Uterus (tissue), 4 donors: ENCODE data around the gene STXBP1. TPM values are rescaled to one million over a fixed set of nuclear protein-coding genes. Genes with fewer than 3 reads are reported as not detected.
A peak's percentile ranks its signal among the peaks of the same experiment; 100 is the strongest.

Experiments used
- DNase-seq, 2 donors: peaks; one replicate each; pipeline ENCODE4 v3.0.0-alpha.2; 2019 to 2020
- H3K27ac ChIP-seq, 2 donors: fragments of 200-600 bp; sonication (generic); 1 replicate in 1 of 2; 2 replicates in 1 of 2; pipeline ENCODE4 v1.5.1; 2016 to 2018
- H3K27me3 ChIP-seq, 2 donors: fragments of 200-600 bp; sonication (generic); one replicate each; pipeline ENCODE4 v1.5.1; 2018 to 2019; ENCODE audit warnings: control low read depth in 1 of 2
- H3K36me3 ChIP-seq, 2 donors: fragments of 200-600 bp; sonication (generic); one replicate each; pipeline ENCODE4 v1.5.1; 2019; ENCODE audit warnings: control low read depth in 1 of 2
- H3K4me1 ChIP-seq, 2 donors: fragments of 200-600 bp; sonication (generic); one replicate each; pipeline ENCODE4 v1.5.1; 2018 to 2019; ENCODE audit warnings: control low read depth in 1 of 2
- H3K4me3 ChIP-seq, 2 donors: fragments of 200-600 bp; sonication (generic); 1 replicate in 1 of 2; 2 replicates in 1 of 2; pipeline ENCODE4 v1.5.1; 2018 to 2019; ENCODE audit warnings: mild to moderate bottlenecking in 1 of 2
- H3K9me3 ChIP-seq, 2 donors: fragments of 200-600 bp; sonication (generic); one replicate each; pipeline ENCODE4 v1.5.1; 2019; ENCODE audit warnings: control low read depth in 1 of 2
- CTCF ChIP-seq, 4 experiments: fragments of 200-600 bp in 2 of 4; fragments of 450-650 bp in 2 of 4; sonication (generic) in 2 of 4; IDR thresholded peaks; one replicate each; pipeline ENCODE4 v1.5.1; 2016 to 2019; ENCODE audit warnings: antibody characterized with exemption in 4 of 4, mild to moderate bottlenecking in 2 of 4, moderate library complexity in 1 of 4
- POLR2A ChIP-seq, 2 donors: fragments of 450-650 bp; IDR thresholded peaks; one replicate each; pipeline ENCODE4 v1.6.1; 2016; ENCODE audit warnings: antibody characterized with exemption in 2 of 2, mild to moderate bottlenecking in 1 of 2, moderate library complexity in 1 of 2
- intact Hi-C: fragments of 100-400 bp; cut with DNase I; formaldehyde crosslinking; loops from one replicate; pipeline ENCODE4 v1.15.1; 2023; ENCODE audit warnings: low total_unique reads
- total RNA-seq, 4 donors: library from RNA; depleted of rRNA in 3 of 4; stranded (reverse); fragments of >200 nt in 3 of 4; gene quantifications; one replicate each; pipeline versions ENCODE4 v1.1.0 to v1.2.4, GENCODE V29; 2014 to 2023
- donor health status: DM: yes; HTN: yes; CAD: no.

The STXBP1 gene
- 100 to 1,000 TPM in 2 of 4 donors, 10 to 100 TPM in 2; 46.6 to 147 (median 99.5) TPM for total RNA-seq

GRCh38 chr9:127611899-127612790, at the start of gene STXBP1:
STXBP1 (plus strand) TSS chr9:127612277; CDS start chr9:127612404, 127 bp downstream.
- intact Hi-C loops = no loop called here
- Histone ChIP-seq H3K36me3 (no peaks in the 10 kb centered on the region), H3K27ac (peak within 1 kb of the TSS; percentile 97 to 98), H3K4me1 (peaks cover 10 to 12% of the 10 kb centered on the region in 2 donors), H3K9me3 (no peaks in the 10 kb centered on the region), H3K4me3 (peak within 1 kb of the TSS; percentile 66 to 95), H3K27me3 (no peaks in the 10 kb centered on the region)
- TF ChIP-seq POLR2A (IDR thresholded peaks at IDR 0.05) (peak; percentile 88 to 97), CTCF (IDR thresholded peaks at IDR 0.05) (peak in 3 of 4 experiments; percentile 22 to 52 (median 34))
- DNase-seq = peak; percentile 83 to 91

GRCh38 chr9:127562279-127562796, 49.7 kb upstream of the STXBP1 start:
- Histone ChIP-seq H3K27ac (peak overlapping the region; percentile 87 to 89), H3K4me1 (peaks cover 8 to 19% of the 10 kb centered on the region in 2 donors), H3K27me3 (no peaks in the 10 kb centered on the region), H3K4me3 (no peak overlapping the region), H3K9me3 (no peaks in the 10 kb centered on the region), H3K36me3 (no peaks in the 10 kb centered on the region)
- intact Hi-C loops = no loop called here
- TF ChIP-seq CTCF (IDR thresholded peaks at IDR 0.05) (no peak), POLR2A (IDR thresholded peaks at IDR 0.05) (no peak)
- DNase-seq = peak in 1 of 2 donors; percentile 27

- peak in 1 of 2 donors; percentile 45 for DNase-seq
- intact Hi-C loops = no loop called here
- Histone ChIP-seq H3K27me3 (no peaks in the 10 kb centered on the region), H3K4me1 (peaks cover 8 to 13% of the 10 kb centered on the region in 2 donors), H3K27ac (peak overlapping the region; percentile 87 to 89), H3K36me3 (no peaks in the 10 kb centered on the region), H3K4me3 (no peak overlapping the region), H3K9me3 (no peaks in the 10 kb centered on the region)
- TF ChIP-seq CTCF (IDR thresholded peaks at IDR 0.05) (peak in 2 of 4 experiments; percentile 1 to 42), POLR2A (IDR thresholded peaks at IDR 0.05) (no peak)
These were observed 49.2 kb upstream of the STXBP1 start for GRCh38 chr9:127562841-127563401.

- no peaks in the 10 kb centered on the region for H3K36me3 ChIP-seq
- no peaks in the 10 kb centered on the region for H3K27me3 ChIP-seq
- no peak overlapping the region for H3K4me3 ChIP-seq
- no peak for TF ChIP-seq CTCF (IDR thresholded peaks at IDR 0.05)
- peak overlapping the region; percentile 87 to 89 for H3K27ac ChIP-seq
- H3K9me3 ChIP-seq = no peaks in the 10 kb centered on the region
- H3K4me1 ChIP-seq = peaks cover 8% of the 10 kb centered on the region in 2 donors
- intact Hi-C loops = no loop called here
- no peak for DNase-seq
These were observed 48.5 kb upstream of the STXBP1 start for GRCh38 chr9:127563579-127563978.

- H3K4me1 ChIP-seq = peaks cover 8 to 15% of the 10 kb centered on the region in 2 donors
- intact Hi-C loops = no loop called here
- no peak overlapping the region for H3K4me3 ChIP-seq
- no peak for DNase-seq
- H3K27me3 ChIP-seq = no peaks in the 10 kb centered on the region
- no peaks in the 10 kb centered on the region for H3K36me3 ChIP-seq
- H3K27ac ChIP-seq = no peak overlapping the region
- TF ChIP-seq CTCF (IDR thresholded peaks at IDR 0.05) (no peak), POLR2A (IDR thresholded peaks at IDR 0.05) (no peak)
- H3K9me3 ChIP-seq = no peaks in the 10 kb centered on the region
These were observed 46.8 kb upstream of the STXBP1 start for GRCh38 chr9:127565231-127565630.
